Hindlimb muscle (tissue), 1 donor: Measurements from ENCODE around the gene LRRC47. TPM values are rescaled to one million over a fixed set of nuclear protein-coding genes. Genes with fewer than 3 reads are reported as not detected.
"Not testable (repeated sequence)": the region's sequence is repeated elsewhere in the genome, so short reads cannot be mapped to it uniquely, and the experiment has no call there.

Experiments used
- DNase-seq: peaks from one replicate; pipeline ENCODE4 v3.0.0-alpha.2; 2013
- polyA plus RNA-seq: library from polyadenylated mRNA; unstranded; fragments of 120-200 nt; gene quantifications from one replicate; pipeline ENCODE4 v1.2.1, GENCODE V29; 2013; ENCODE audit not compliant: insufficient read length

LRRC47 gene
- polyA plus RNA-seq, 1 donor: 61.1 TPM

DNA sequence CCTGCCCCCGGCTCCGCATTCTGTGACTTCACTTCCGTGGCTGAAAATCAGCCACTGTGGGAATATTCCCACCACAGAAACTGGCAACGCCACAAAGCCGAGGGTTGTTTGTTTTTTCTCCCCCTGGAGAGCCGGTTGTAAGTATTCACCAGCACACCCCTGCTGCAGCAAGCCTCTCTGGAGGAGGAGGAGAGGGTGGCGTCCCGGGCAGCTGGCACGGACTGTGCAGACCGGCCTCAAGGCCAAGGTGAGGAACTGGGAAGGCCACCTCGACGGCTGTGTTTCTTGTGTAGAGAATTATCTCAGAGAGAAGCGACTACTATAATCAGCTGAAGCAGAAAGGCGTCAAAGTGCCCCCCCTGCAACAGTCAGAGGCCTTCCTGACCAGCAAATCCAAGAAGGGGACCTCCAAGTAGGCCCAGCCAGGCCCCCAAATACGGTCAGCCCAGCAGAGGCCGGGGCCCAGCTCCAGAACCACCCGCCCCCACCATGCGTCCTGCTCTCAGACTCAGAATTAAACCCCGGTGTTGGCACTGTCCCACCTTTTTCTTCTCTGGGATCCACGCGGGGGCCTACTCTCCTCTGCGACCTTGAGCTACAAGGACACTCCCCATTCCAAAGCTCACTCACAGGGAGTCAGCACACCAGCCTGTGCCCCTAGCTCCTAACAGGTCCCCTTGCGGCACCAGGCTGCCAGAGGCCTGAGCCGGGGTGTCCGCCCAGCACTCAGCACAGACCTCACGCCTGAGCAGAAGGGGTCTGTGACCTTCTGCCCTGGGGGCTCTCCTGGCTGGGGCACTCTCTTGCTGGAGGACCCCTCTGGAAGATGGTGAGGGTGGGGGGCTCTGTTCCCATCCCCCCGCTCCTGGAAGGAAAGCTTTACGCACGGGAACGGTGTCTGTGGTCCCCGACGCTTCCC lies 24.9 kb downstream of the LRRC47 start:
- DNase-seq: no peak

DNA sequence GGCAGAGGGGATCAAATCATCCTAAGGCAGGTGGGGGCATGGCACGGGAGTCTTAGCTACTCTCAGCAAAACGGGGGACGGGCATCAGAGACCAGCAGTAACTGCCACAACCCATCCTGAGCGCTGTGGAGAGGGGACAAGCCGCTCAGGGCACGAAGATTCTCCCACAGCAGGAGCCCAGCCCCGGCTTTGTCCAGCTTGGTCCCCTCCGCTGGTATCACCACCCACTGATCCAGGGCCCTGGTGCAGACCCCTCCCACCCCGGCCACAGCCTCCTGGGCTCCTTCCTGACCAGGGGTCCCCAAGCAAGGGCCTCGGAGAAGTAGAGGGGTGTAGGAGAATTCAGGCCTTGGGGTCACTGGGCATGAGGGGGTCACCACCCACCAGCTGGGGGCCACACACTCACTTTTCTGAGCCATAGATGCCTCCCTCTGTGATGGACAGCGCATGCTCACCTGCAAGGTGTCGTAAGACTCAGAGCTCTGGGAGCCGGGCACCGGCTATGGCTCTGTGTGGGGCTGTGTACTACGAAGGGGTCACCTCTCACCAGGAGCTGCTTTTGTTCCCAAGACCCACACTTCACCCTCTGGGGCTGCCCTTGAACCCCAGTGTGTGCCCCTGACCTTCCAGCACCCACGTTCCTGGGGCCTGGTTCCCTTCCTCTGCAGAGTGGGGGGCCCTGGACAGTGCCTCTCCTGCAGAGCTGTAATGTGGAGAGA lies 26.1 kb downstream of the LRRC47 start:
- no peak for DNase-seq

DNA sequence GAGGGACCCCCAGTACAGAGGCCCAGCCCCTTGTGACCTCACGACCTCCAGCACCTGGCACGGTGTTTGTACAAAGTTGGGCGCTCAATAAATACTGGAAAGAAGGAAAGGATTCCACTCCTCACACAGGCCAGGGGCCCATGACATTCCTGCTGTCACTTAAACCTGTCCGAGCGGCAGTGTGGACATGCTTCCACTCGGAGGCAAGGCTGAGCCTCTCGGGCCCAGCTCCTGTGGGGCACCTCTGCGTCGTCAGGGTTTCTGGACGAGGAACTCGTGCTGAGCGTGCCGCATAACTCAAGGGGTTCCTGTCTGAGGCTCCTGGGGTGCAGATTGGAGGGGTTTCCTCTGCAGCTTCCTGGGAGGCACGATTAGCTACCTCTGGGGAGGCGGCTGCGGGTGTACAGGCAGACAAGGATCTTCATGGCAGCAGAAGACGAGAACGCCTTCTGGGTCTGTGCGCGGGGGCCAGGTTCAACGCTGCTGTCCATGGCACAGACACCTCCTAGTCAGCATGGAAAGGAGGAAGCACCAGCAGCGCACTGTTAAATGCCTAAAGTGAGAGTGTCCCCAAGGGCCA lies 27.4 kb downstream of the LRRC47 start:
- no peak for DNase-seq

DNA sequence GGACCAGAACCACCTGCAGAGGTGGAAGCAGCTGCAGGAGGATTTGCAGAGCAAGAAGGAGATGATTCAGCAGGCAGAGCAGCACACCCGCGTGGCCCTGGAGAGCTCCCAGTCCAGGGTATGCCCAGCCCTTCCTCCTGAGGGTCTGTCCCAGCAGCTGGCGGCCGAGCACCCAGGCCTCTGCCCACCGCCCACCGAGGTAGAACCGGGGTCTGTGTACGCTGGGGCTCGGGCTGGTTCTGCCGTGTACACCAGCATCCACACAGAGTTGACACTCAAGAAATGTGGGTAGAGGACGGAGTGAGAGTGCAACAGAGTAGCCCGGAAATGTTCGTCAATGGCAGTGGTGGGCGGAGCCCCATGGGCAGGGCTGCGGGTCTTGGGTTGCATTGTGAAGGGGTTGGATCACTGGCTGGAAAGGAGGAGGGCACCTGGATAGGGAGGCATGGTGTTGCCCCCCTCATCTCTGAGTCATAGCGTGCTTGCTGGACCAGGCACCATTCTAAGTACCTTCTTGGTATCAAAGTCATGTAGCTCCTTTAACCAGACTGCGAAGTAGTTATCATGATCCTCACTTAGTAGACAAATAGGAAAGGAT lies 28.9 kb downstream of the LRRC47 start:
- DNase-seq: no peak

DNA sequence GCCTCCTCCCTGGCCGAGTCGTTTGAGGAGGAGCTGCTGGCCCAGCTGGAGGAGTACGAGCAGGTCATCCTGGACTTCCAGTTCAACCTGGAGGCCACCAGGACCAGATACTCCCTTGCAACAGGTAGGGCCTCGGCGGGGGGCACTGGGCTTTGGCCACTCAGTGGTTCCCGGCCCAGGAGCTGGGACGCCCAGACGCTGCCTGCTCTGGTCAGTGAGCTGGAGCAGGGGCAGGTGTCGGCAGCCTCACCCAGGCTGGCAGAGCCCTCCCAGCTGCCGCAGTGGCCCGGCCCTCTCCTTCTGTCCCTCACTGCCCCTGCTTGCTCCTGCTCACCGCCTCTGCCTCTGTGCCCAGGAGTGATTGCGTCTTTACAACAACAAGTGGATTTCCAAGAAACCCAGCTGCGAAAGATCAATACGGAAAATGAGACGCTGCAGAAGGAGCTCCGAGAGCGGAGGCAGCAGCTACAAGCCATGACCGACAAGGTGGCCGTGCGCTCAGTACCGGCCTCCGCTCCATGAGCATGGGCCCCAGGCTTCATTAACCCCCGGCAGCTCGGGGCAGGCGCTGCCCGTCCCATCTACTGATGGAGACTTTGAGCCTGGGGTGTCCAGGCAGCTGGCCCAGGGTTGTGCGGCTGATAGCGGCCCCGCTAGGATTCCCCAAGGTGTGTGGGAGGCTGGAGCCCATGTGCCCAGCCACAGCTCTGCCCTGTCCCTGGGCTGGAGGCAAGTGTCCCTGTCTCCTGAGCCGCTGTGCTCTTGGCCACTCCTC lies 32.8 kb downstream of the LRRC47 start:
- no peak for DNase-seq

DNA sequence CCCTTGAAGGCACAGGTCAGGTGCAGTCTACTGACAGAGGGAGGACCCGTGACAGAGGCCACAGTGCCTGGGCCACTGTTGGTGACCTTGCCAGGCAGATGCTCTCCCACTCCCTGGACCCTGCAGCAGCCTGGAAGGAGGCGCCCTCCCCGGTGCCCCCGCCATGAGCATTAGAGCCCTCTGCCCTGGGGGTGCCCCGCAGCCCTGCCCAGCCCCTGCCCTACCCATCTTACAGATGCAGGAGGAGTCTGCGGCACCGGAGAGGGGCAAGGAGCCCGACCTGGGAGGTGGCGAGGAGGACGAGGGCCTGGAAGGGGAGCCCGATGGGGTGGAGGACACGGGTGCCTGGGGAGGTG lies 33.4 kb downstream of the LRRC47 start:
- DNase-seq: no peak

DNA sequence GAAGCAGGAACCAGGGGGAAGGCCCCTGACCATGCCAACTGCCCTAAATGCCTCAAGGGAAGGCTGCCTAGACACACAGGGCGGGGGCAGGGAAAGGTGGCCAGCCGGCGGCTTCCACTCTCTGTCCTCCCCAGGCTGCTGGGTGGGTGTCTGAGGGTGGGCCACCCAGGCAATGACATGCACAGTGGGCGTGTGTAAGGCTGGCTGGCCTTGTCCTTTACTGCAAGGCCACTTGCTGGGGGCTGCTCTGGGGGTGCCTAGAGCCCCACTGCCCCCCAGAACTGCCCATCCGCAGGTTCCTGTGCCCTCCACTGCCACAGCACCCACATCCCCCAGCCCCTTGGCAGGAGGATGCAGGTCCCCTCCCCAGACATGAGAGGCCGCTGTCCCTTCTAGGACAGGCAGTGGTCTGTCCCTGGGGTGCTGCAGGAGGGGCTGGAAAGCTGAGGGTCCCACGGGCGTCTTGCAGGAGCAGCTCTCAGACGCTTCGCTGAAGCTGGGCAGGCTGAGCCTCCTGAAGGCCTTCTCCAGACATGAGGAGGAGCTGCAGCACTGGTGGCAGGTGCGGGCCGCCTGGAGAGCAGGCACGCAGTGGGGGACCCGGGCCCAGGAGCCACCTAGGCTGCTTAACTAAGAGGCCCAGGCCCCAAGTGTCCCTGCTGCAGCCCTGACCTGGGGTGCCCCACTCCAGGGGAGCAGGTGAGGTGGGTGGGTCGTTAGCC lies 34.0 kb downstream of the LRRC47 start:
- DNase-seq: no peak

DNA sequence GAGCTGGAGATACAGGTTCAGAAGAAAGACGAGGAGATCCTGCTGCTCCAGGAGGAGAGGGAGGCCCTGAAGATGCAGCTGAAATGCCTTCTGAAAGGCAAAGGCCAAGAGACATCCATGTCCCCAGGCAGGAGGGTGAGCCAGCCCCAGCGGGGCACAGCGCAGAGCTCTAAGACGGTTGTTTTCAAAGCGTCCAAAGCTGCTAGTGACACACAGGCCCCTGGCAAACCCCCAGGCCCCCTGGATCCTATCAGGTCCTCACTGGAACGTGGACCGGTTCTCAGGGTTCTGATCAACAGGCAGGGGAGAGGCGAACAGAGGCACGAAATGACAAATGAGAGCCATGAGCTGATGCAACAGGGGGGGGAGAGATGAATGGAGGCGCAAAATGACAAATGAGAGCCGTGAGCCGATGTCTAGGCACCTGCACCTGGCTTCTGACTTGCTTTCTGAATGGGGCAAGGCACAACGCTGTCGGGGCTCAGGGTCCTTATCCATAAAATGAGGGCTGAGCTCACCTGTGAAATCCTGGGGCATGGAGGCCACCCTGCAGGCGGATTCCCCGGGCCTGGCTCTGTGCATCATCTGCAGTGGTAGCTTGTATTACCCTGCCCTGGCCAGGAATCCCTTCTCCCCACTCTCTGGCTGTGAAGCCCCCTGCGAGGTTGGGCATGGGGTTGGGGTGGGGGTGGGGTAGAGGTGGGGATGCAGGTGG lies 34.8 kb downstream of the LRRC47 start:
- DNase-seq: no peak

DNA sequence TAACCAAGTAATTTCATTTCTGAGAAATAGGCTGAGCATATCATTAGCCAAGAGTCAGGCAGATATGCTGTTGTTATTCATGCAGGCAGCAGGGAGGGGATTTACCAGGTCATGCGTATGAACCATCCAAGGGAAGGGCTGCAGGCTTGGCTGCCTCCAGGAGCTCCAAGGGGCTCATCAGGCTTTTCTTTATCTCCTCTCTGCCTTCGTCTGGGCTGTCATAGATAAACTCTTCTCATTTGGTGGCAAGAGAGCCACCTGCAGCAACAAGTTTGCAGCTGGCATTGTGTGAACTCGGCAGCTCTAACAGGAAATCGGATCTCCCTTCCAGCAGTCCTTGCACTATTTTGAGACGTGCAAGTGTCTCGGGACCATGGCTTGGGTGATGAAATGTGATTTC lies 36.5 kb downstream of the LRRC47 start:
- no peak for DNase-seq

DNA sequence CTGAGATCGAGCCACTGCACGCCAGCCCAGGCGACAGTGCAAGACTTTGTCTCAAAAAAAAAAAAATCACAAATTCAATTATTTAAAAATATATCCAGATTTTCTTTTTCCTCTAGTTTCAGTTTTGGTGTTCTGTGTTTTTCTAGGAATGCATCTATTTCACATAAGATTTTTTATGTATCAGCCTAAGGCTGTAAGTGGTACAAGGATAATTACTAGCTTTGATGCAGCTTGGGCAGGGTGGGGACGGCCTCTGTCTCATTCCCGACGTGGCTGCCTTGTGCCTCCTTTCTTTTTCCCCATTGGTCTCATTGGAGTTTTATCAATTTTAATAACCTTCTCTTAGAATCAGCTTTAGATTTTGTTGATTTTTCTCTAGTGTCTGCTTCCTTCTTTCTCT lies 37.1 kb downstream of the LRRC47 start:
- no peak for DNase-seq

DNA sequence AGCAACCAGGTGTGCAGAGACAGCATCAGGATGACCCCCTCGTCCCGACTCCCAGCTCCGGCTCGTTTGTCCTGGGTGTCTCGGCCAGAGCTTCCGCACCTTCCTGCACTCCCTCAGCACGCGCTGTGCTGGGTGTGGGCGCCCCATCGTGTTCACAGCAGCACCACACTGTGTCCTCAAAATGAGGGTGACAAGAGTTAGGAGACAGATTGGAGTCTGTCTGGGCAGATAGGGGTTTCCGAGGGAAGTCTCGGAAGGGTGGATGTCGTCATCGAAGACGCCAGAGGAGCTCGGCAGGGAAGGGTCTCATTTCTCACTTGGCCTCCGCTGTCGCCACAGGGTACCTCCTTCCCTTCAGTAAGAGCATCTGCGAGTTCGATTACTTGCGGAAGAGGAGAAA lies 39.9 kb downstream of the LRRC47 start:
- no peak for DNase-seq

DNA sequence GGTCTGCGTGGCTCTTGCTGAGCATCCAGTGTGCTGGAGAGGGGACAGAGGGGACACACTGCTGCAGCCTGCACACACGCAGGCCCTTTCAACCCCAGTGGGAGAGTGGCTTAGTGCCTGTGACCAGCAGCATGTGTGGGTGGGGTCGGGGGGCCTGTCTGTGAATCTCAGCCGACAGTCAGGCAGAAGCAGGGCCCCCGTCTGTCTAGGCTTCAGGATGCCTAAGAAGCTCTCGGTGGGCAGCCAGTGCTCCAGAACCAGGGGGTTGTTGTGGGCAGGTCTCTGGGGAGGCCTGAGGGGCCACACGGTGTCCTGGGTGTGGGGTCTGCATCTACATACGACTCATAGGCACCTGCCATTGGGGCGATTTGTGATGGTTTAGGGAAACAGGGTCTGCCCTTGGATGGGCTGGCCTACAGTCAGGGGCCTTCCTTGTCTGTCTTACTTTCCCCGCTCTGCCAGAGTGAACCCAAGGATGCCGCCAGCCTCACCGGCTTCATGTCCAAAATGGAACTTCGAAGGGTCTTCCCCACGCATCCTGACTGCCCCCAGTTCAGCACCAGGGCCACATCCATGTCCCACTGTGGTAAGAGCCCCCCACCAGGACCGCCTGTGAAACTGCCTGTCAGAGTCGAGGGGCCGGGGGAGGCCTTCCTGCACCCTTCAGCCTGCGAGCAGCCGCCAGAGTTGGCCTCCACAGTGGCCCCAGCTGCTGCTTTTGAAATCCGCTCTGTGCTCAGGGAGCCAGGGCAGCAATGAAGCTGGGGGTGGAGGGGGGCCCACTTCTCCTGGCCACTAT lies 42.4 kb downstream of the LRRC47 start:
- no peak for DNase-seq

DNA sequence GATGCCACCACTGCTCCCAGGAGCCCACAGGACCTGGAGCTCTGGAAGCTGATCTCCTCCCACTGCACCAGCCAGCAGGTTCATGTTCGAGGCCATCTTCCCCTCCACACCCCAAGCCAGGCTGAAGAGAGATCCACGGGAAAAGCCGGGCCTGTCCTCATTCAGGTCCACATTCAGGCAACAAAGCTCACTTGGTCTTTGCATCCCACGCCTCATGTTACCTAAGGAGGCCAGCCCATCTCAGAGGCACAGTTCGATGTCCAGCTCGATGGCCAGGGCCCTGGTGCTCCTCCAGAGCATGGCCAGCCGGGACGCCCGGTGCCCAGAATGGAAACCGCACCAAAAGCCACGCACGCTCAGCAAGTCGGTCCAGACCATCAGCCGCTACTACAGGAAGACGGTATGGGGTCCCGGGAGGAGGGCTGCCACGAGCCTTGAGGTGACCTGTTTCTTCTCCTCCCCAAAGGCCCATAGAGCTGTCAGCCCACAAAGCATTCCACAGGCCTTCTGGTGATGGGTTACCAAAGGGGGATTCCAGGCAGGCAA lies 43.8 kb downstream of the LRRC47 start, which contains the start of gene CCDC27:
Gene CCDC27 (plus strand): TSS at position 51 of the 546 bp plus-strand sequence. CDS start 32 bp downstream, at position 83.
- no peak for DNase-seq

DNA sequence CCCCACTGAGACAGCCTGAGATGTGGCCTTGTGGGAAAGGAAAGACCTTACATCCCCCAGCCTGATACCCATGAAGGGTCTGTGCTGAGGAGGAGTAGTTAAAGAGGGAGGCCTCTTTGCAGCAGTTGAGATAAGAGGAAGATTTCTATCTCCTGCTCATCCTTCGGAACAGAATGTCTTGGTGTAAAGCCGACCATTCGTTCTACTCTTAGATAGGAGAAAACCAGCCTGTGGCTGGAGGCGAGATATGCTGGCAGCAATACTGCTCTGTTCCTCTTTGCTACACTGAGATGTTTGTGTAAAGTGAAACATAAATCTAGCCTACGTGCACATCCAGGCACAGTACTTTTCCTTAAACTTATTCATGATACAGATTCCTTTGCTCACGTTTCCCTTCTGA lies 45.6 kb downstream of the LRRC47 start:
- DNase-seq: no peak

DNA sequence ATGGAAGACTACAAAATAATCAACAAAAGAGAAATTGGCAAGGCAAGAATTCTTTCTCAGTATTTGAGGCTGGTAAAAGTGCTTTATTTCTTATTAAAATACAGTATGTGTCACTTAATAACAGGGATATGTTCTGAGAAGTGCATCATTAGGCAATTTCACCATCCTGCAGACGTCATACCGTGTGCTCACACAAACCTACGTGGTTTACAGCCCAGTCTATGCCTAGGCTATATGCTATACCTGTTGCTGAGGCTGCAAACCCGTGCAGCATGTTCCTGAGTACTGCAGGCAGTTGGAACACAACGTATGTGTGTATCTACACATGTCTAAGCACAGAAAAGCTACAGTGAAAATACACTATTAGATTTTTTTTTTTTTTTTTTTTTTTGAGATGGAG lies 46.8 kb downstream of the LRRC47 start:
- DNase-seq: no peak

DNA sequence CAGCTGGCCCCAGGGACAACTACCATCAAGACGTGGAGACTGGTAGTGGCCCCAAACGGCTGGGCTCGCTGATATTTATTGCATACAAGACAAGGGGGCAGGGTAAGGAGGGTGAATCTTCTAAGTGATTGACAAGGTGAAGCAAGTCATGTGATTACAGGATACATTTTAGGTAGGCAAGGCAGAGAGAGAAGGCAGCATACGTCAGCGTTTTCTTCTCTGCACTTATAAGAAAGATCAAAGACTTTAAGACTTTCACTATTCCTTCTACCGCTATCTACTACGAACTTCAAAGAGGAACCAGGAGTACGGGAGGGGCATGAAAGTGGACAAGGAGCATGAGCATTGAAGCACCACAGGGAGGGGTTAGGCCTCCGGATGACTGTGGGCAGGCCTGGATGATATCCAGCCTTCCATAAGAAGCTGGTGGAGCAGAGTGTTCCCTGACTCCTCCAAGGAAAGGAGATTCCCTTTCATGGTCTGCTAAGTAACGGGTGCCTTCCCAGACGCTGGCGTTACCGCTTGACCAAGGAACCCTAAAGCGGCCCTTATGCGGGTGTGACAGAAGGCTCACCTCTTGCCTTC lies 47.9 kb downstream of the LRRC47 start:
- not testable (repeated sequence) for DNase-seq

DNA sequence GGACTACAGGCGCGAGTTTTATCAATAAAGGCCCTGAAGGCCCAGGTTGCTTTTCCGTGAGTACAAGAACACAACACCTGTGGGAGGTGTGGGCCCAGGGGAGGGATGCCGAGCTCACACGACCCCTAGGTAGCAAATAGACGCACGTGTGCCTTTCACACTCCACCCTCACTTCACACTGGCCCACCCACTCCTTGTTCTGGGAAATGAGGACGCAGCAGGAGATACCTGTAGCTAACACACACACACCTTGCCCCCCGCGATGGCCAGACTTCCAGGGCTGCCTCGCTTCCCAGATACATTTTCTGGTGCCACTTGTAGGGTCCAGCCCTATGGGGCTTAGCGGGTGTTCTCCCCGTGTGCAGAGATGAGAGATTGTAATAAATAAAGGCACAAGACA lies 48.4 kb downstream of the LRRC47 start:
- no peak for DNase-seq

DNA sequence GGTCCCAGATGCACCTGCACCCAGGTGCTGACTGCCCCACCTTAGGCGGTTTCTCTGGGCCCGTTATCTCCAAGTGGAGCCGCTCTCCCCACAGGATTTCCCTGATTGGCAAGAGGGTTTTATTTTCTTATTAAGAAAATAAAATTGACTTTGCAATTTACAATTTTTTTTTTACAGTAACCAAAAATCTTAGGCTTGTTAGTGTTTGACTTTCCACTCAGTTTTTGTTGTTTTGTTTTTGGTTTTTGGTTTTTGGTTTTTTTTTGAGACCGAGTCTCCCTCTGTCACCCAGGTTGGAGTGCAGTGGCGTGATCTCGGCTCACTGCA lies 48.8 kb downstream of the LRRC47 start:
- no peak for DNase-seq

DNA sequence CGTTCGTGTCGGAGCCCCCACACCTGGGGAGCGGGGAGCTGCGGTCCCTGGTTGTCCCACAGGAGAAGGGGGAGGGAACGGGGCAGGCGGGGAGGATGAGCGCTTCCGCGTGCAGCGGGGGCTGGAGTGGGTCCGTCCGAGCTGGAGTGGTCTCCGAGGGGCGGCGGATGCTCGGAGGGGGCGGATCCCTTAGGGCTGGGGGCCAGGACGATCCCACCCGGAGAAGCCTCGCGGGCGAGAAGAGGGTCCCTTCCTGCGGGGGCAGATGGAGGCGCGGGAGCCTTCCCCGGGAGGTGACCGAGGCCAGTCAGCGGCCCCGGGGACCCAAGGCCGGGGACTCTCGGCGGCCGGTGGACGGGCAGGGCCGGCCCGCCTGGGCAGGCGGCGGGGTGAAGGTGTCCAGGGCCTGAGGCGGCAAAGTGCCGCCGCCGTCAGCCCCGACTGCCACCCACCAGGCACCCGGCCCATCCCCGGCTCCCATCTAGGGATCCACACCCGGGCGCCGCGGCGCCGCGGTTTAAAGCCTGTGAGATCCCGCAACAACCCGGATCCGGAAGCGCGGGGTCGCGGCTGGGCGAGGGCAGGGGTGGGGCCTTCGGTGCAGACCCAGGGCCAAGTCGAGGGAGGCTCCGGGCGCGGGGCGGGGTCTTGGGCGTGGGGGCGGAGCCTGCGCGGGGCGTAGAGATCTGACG lies 49.3 kb downstream of the LRRC47 start:
- DNase-seq: peak; percentile 79
